Measurements from ENCODE around the gene PPP4R3A.

PPP4R3A gene

GRCh38 chr14:91417983-91418386 is 92.1 kb downstream of the PPP4R3A start:
- H3K4me3 ChIP-seq (ENCODE audit: low read depth, low read length) = peak overlapping the region; percentile 30

GRCh38 chr14:91417120-91417982 is 92.8 kb downstream of the PPP4R3A start, which contains the start of gene CCDC88C:
TSS of gene CCDC88C (minus strand) at chr14:91417820. CDS start at chr14:91417690, 130 bp downstream.
- Histone ChIP-seq H3K4me3 (ENCODE audit: low read depth, low read length) (peak within 1 kb of the TSS; percentile 32), H3K36me3 (replicated peaks) (no peaks in the 10 kb centered on the region), H3K27me3 (replicated peaks) (no peaks in the 10 kb centered on the region), H3K27ac (no peak within 1 kb of the TSS)
- in situ Hi-C loops (cut with HindIII; ENCODE audit: low pct_ligation_motif_present, low sequenced_read_pairs) = no loop called here
- TF ChIP-seq CTCF (IDR thresholded peaks at IDR 0.05; ENCODE audit: low read depth, low read length, missing control alignments) = no peak
- DNase-seq = no peak

More at GRCh38 chr14:91417983-91418386, 92.1 kb downstream of the PPP4R3A start:
- DNase-seq = no peak
- Histone ChIP-seq H3K36me3 (replicated peaks) (no peaks in the 10 kb centered on the region), H3K27ac (no peak overlapping the region), H3K27me3 (replicated peaks) (no peaks in the 10 kb centered on the region)
- no peak for TF ChIP-seq CTCF (IDR thresholded peaks at IDR 0.05; ENCODE audit: low read depth, low read length, missing control alignments)
- in situ Hi-C loops (cut with HindIII; ENCODE audit: low pct_ligation_motif_present, low sequenced_read_pairs) = no loop called here

GRCh38 chr14:91416744-91417119 is 93.4 kb downstream of the PPP4R3A start:
- DNase-seq = no peak
- in situ Hi-C loops (cut with HindIII; ENCODE audit: low pct_ligation_motif_present, low sequenced_read_pairs) = no loop called here
- no peak for TF ChIP-seq CTCF (IDR thresholded peaks at IDR 0.05; ENCODE audit: low read depth, low read length, missing control alignments)
- no peaks in the 10 kb centered on the region for H3K27me3 ChIP-seq (replicated peaks)
- H3K4me3 ChIP-seq (ENCODE audit: low read depth, low read length) = peak overlapping the region; percentile 32
- H3K27ac ChIP-seq = no peak overlapping the region
- H3K36me3 ChIP-seq (replicated peaks) = no peaks in the 10 kb centered on the region

- no peak for DNase-seq
- Histone ChIP-seq H3K36me3 (replicated peaks) (no peaks in the 10 kb centered on the region), H3K27ac (no peak overlapping the region), H3K4me3 (ENCODE audit: low read depth, low read length) (no peak overlapping the region), H3K27me3 (replicated peaks) (no peaks in the 10 kb centered on the region)
- TF ChIP-seq CTCF (IDR thresholded peaks at IDR 0.05; ENCODE audit: low read depth, low read length, missing control alignments) = no peak
- in situ Hi-C loops (cut with HindIII; ENCODE audit: low pct_ligation_motif_present, low sequenced_read_pairs) = no loop called here
Observed at GRCh38 chr14:91415794-91416743, 94.0 kb downstream of the PPP4R3A start.

GRCh38 chr14:91414475-91414833 is 95.7 kb downstream of the PPP4R3A start:
- Histone ChIP-seq H3K36me3 (replicated peaks) (no peaks in the 10 kb centered on the region), H3K27me3 (replicated peaks) (no peaks in the 10 kb centered on the region), H3K4me3 (ENCODE audit: low read depth, low read length) (no peak overlapping the region), H3K27ac (no peak overlapping the region)
- in situ Hi-C loops (cut with HindIII; ENCODE audit: low pct_ligation_motif_present, low sequenced_read_pairs) = no loop called here
- no peak for DNase-seq
- no peak for TF ChIP-seq CTCF (IDR thresholded peaks at IDR 0.05; ENCODE audit: low read depth, low read length, missing control alignments)
